Measurements from ENCODE around the gene SLC7A9. TPM values are rescaled to one million over a fixed set of nuclear protein-coding genes. Genes with fewer than 3 reads are reported as not detected.
"Not testable (repeated sequence)": the region's sequence is repeated elsewhere in the genome, so short reads cannot be mapped to it uniquely, and the experiment has no call there.

SLC7A9 gene
- total RNA-seq, 1 donor from 2014 or later, result 0.20 TPM

GRCh38 chr19:32885255-32885654 lies 15.7 kb upstream of the SLC7A9 start:
- intact Hi-C loops (cut with micrococcal nuclease), result not testable (repeated sequence)

GRCh38 chr19:32881766-32882165 lies 12.2 kb upstream of the SLC7A9 start:
- intact Hi-C loops (cut with micrococcal nuclease), result no loop called here

- intact Hi-C loops (cut with micrococcal nuclease), result no loop called here
Observed at GRCh38 chr19:32880622-32881021, 11.1 kb upstream of the SLC7A9 start.

- intact Hi-C loops (cut with micrococcal nuclease), result no loop called here
Observed at GRCh38 chr19:32879741-32880140, 10.2 kb upstream of the SLC7A9 start.

- intact Hi-C loops (cut with micrococcal nuclease), result no loop called here
Observed at GRCh38 chr19:32878988-32879387, 9.4 kb upstream of the SLC7A9 start.

- intact Hi-C loops (cut with micrococcal nuclease), result no loop called here
Observed at GRCh38 chr19:32877977-32878745, 8.6 kb upstream of the SLC7A9 start.

- intact Hi-C loops (cut with micrococcal nuclease), result no loop called here
Observed at GRCh38 chr19:32877323-32877912, 7.9 kb upstream of the SLC7A9 start.

- intact Hi-C loops (cut with micrococcal nuclease), result no loop called here
Observed at GRCh38 chr19:32876919-32877285, 7.3 kb upstream of the SLC7A9 start.

GRCh38 chr19:32876236-32876918 lies 6.8 kb upstream of the SLC7A9 start:
- intact Hi-C loops (cut with micrococcal nuclease), result no loop called here

GRCh38 chr19:32875428-32875827 lies 5.9 kb upstream of the SLC7A9 start:
- intact Hi-C loops (cut with micrococcal nuclease), result no loop called here

GRCh38 chr19:32874605-32875004 lies 5.0 kb upstream of the SLC7A9 start:
- intact Hi-C loops (cut with micrococcal nuclease), result no loop called here

GRCh38 chr19:32873247-32873959 lies 3.8 kb upstream of the SLC7A9 start:
- intact Hi-C loops (cut with micrococcal nuclease), result no loop called here

- intact Hi-C loops (cut with micrococcal nuclease), result no loop called here
Observed at GRCh38 chr19:32872391-32872790, 2.8 kb upstream of the SLC7A9 start.

- intact Hi-C loops (cut with micrococcal nuclease), result no loop called here
Observed at GRCh38 chr19:32870981-32871451, 1.4 kb upstream of the SLC7A9 start.

GRCh38 chr19:32869966-32870573 lies 503 bp upstream of the SLC7A9 start:
- intact Hi-C loops (cut with micrococcal nuclease), result no loop called here

GRCh38 chr19:32868206-32868950 lies 1.2 kb downstream of the SLC7A9 start:
- intact Hi-C loops (cut with micrococcal nuclease), result no loop called here

- intact Hi-C loops (cut with micrococcal nuclease), result not testable (repeated sequence)
Observed at GRCh38 chr19:32867436-32867835, 2.1 kb downstream of the SLC7A9 start.

- intact Hi-C loops (cut with micrococcal nuclease), result no loop called here
Observed at GRCh38 chr19:32866564-32867265, 2.9 kb downstream of the SLC7A9 start.

GRCh38 chr19:32866061-32866460 lies 3.5 kb downstream of the SLC7A9 start:
- intact Hi-C loops (cut with micrococcal nuclease), result no loop called here

- intact Hi-C loops (cut with micrococcal nuclease), result no loop called here
Observed at GRCh38 chr19:32865326-32865725, 4.2 kb downstream of the SLC7A9 start.
